Loucy (cell line): ENCODE results near the gene SLC6A18.

Source experiments
- H2AFZ ChIP-seq: fragments of 200-600 bp; sonication (generic); 2 replicates; pipeline ENCODE4 v1.6.0; 2016; ENCODE audit warnings: antibody characterized with exemption, mild to moderate bottlenecking, low read length, moderate library complexity
- H3F3A ChIP-seq: fragments of 200-600 bp; 2 replicates; pipeline ENCODE4 v1.6.0; 2016; ENCODE audit warnings: antibody characterized with exemption, low read depth, mild to moderate bottlenecking
- H3K27me3 ChIP-seq: fragments of 200-600 bp; sonication (generic); 2 replicates; pipeline ENCODE4 v1.6.1; 2014; ENCODE audit warnings: low read length, mild to moderate bottlenecking; ENCODE audit not compliant: insufficient read depth, poor library complexity, severe bottlenecking
- H3K36me3 ChIP-seq: fragments of 200-600 bp; sonication (generic); 2 replicates; pipeline ENCODE4 v1.6.1; 2016; ENCODE audit warnings: low read length; ENCODE audit not compliant: insufficient read depth
- H3K4me1 ChIP-seq: fragments of 200-600 bp; sonication (generic); 2 replicates; pipeline ENCODE4 v1.5.1; 2014; ENCODE audit warnings: low read length, mild to moderate bottlenecking; ENCODE audit not compliant: insufficient read depth, poor library complexity, severe bottlenecking
- H3K4me2 ChIP-seq: fragments of 200-600 bp; sonication (generic); 2 replicates; pipeline ENCODE4 v1.6.0; 2014; ENCODE audit warnings: antibody characterized with exemption, low read length, low read depth, mild to moderate bottlenecking; ENCODE audit not compliant: poor library complexity, severe bottlenecking
- H3K4me3 ChIP-seq: fragments of 200-600 bp; sonication (generic); 2 replicates; pipeline ENCODE4 v1.5.1; 2014; ENCODE audit warnings: low read length, mild to moderate bottlenecking, mixed read lengths; ENCODE audit not compliant: poor library complexity, severe bottlenecking
- H3K79me2 ChIP-seq: fragments of 200-600 bp; sonication (generic); 2 replicates; pipeline ENCODE4 v1.6.1; 2014; ENCODE audit warnings: low read length; ENCODE audit not compliant: insufficient read depth
- H3K9ac ChIP-seq: fragments of 200-600 bp; sonication (generic); 2 replicates; pipeline ENCODE4 v1.6.0; 2014; ENCODE audit warnings: mild to moderate bottlenecking, low read depth, low read length, moderate library complexity; ENCODE audit not compliant: poor library complexity, severe bottlenecking
- H3K9me2 ChIP-seq: fragments of 200-600 bp; sonication (generic); replicated peaks from 2 replicates; pipeline ENCODE4 v1.6.1; 2016; ENCODE audit warnings: low read depth, low read length, mixed read lengths
- H3K9me3 ChIP-seq: fragments of 200-600 bp; sonication (generic); 2 replicates; pipeline ENCODE4 v1.6.1; 2014; ENCODE audit warnings: mild to moderate bottlenecking, antibody characterized with exemption, low read length, low read depth; ENCODE audit not compliant: insufficient read depth
- H4K20me1 ChIP-seq: fragments of 200-600 bp; sonication (generic); 2 replicates; pipeline ENCODE4 v1.6.0; 2014; ENCODE audit warnings: antibody characterized with exemption, low read length, mild to moderate bottlenecking; ENCODE audit not compliant: insufficient read depth, poor library complexity, severe bottlenecking
- CTCF ChIP-seq: fragments of 200-600 bp; sonication (generic); conservative IDR thresholded peaks from 2 replicates; pipeline ENCODE4 v1.5.1; 2014; ENCODE audit warnings: mild to moderate bottlenecking, antibody characterized with exemption, low read length
- EZH2phosphoT487 ChIP-seq: fragments of 200-600 bp; IDR thresholded peaks from 2 replicates; pipeline ENCODE4 v1.6.1; 2018; ENCODE audit warnings: antibody characterized with exemption, mild to moderate bottlenecking, moderate library complexity, borderline replicate concordance

The SLC6A18 gene

GRCh38 chr5:1196562-1196961, 28.6 kb upstream of the SLC6A18 start:
- Histone ChIP-seq H3K4me2 (no peak overlapping the region), H3K36me3 (no peaks in the 10 kb centered on the region), H3K9me2 (no peaks in the 10 kb centered on the region), H3K27me3 (peaks cover 15% of the 10 kb centered on the region), H3K4me1 (no peaks in the 10 kb centered on the region), H3F3A (no peaks in the 10 kb centered on the region), H3K79me2 (no peaks in the 10 kb centered on the region), H4K20me1 (no peaks in the 10 kb centered on the region), H2AFZ (no peak overlapping the region), H3K4me3 (no peak overlapping the region), H3K9ac (no peak overlapping the region), H3K9me3 (no peaks in the 10 kb centered on the region)
- TF ChIP-seq EZH2phosphoT487 (no peak), CTCF (no peak)

DNA sequence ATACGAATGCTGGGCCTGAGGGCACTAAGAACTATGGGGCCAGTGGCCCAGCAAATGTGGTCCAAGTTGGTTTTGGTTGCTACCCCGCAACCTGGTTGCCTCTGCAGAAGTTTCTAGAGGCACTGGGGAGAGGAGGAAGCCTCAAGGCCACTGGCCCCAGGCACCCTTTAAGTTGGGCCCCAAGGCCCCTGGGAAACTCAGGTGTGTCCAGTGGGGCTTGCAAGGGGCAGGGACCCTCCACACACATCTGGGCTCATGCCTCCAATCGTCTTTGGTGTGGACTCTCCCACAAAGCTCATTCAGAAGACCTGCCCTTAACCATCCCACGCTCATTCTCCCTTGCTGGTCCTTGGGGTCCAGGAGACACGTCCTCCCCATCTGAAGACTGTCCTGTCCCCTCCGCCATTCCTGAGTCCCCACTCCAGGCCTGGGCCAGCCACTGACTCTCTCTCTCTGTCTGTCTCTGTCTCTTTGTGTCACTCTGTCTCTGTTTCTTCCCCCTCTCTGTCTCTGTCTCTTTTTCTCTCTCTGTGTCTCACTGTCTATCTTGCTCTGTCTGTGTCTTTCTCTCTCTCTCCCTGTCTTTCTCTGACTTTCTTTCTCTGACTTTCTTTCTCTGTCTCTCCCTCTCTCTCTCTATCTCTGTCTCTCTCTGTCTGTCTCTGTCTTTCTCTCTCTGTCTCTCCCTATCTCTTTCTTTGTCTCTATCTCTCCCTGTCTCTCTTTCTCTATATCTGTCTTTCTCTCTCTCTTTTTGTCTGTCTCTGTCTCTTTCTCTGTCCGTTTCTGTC, 27.1 kb upstream of the SLC6A18 start:
- Histone ChIP-seq H3K9me2 (no peaks in the 10 kb centered on the region), H3K9me3 (no peaks in the 10 kb centered on the region), H3K36me3 (no peaks in the 10 kb centered on the region), H3K4me1 (peaks cover 5% of the 10 kb centered on the region), H3K4me2 (no peak overlapping the region), H3K79me2 (no peaks in the 10 kb centered on the region), H3K4me3 (no peak overlapping the region), H3K9ac (no peak overlapping the region), H4K20me1 (no peaks in the 10 kb centered on the region), H2AFZ (no peak overlapping the region), H3F3A (no peaks in the 10 kb centered on the region), H3K27me3 (peaks cover 15% of the 10 kb centered on the region)
- TF ChIP-seq EZH2phosphoT487 (no peak), CTCF (no peak)

- no peak overlapping the region for H3K9ac ChIP-seq
- H3K9me3 ChIP-seq: no peaks in the 10 kb centered on the region
- H3F3A ChIP-seq: no peaks in the 10 kb centered on the region
- no peaks in the 10 kb centered on the region for H3K9me2 ChIP-seq
- H3K79me2 ChIP-seq: no peaks in the 10 kb centered on the region
- H2AFZ ChIP-seq: no peak overlapping the region
- no peak overlapping the region for H3K4me3 ChIP-seq
- H3K4me1 ChIP-seq: peaks cover 5% of the 10 kb centered on the region
- H3K4me2 ChIP-seq: no peak overlapping the region
- no peaks in the 10 kb centered on the region for H4K20me1 ChIP-seq
- H3K36me3 ChIP-seq: no peaks in the 10 kb centered on the region
- TF ChIP-seq CTCF: no peak
- no peak for TF ChIP-seq EZH2phosphoT487
- H3K27me3 ChIP-seq: peaks cover 15% of the 10 kb centered on the region
Measured at GRCh38 chr5:1199340-1199648, 25.9 kb upstream of the SLC6A18 start.
